K562 (cell line): ENCODE results near the gene NCOA1. TPM values are rescaled to one million over a fixed set of nuclear protein-coding genes. Genes with fewer than 3 reads are reported as not detected.

Source experiments
- ATAC-seq: fragments of 200-7000 bp; cut with Tn5 transposase; 3 replicates; pipeline ENCODE4 v1.9.1; 2020; ENCODE audit warnings: moderate library complexity
- BruUV-seq: library from RNA; stranded (reverse); fragments of 400-500 nt; replicated peaks from 2 replicates; lab custom pipeline; 2021; lab: Mats Ljungman, UMichigan
- CTCF ChIA-PET: fragments of 300-600 bp; formaldehyde crosslinking; extraction: SDS; loops from one replicate; lab custom pipeline; 2021; ENCODE audit warnings: low intra/inter-chr PET ratio; lab: Yijun Ruan, JAX
- POLR2A ChIA-PET: fragments of 300-600, 350-650 bp; sonication (Branson Sonifier 250); formaldehyde crosslinking; extraction: SDS; loops from one replicate; lab custom pipeline; 2021; ENCODE audit warnings: antibody characterized with exemption, inconsistent platforms; lab: Yijun Ruan, JAX
- DNase-seq, 4 experiments: peaks; one replicate each; pipeline versions ENCODE4 v3.0.0 to v3.0.0-alpha.2; 2011 to 2018; ENCODE audit warnings: low spot score in 3 of 4, mixed read lengths in 3 of 4; ENCODE audit errors: extremely low read depth in 1 of 4
- FAIRE-seq: peaks from 2 replicates; lab custom pipeline; 2011; peaks lifted over from hg19 to GRCh38; lab: Jason Lieb, UNC
- H2AFZ ChIP-seq: 2 replicates; pipeline ENCODE4 v1.6.0; 2011; ENCODE audit warnings: low read depth, low read length, control low read depth, inconsistent platforms
- H3K27ac ChIP-seq: fragments of 200-600 bp; 3 replicates; pipeline ENCODE4 v1.8.0; 2011; ENCODE audit warnings: low read depth, mild to moderate bottlenecking, control low read depth, inconsistent platforms, low read length, moderate library complexity, mixed read lengths; ENCODE audit errors: extremely low read depth
- H3K27me3 ChIP-seq, 2 experiments: fragments of 300-600 bp in 1 of 2; 2 replicates in 1 of 2; 3 replicates in 1 of 2; pipeline versions ENCODE4 v1.6.0 to v1.8.0; 2011; ENCODE audit warnings: inconsistent platforms in 2 of 2, low read length in 2 of 2, mild to moderate bottlenecking in 1 of 2, mixed read lengths in 1 of 2, moderate library complexity in 1 of 2; ENCODE audit not compliant: control insufficient read depth in 2 of 2, insufficient read depth in 2 of 2
- H3K36me3 ChIP-seq: fragments of 300-600 bp; 3 replicates; pipeline ENCODE4 v1.8.0; 2011; ENCODE audit warnings: mild to moderate bottlenecking, low read length, inconsistent platforms; ENCODE audit not compliant: control insufficient read depth, insufficient read depth
- H3K4me1 ChIP-seq, 2 experiments: fragments of 200-600 bp in 1 of 2; replicated peaks in 1 of 2; 2 replicates in 1 of 2; 3 replicates in 1 of 2; pipeline versions ENCODE4 v1.5.1 to v1.8.0; 2011; ENCODE audit warnings: inconsistent platforms in 2 of 2, low read length in 2 of 2, mild to moderate bottlenecking in 1 of 2, mixed read lengths in 1 of 2, moderate library complexity in 1 of 2; ENCODE audit not compliant: control insufficient read depth in 2 of 2, insufficient read depth in 2 of 2
- H3K4me2 ChIP-seq: 2 replicates; pipeline ENCODE4 v1.6.1; 2011; ENCODE audit warnings: low read length, control low read depth, inconsistent platforms, mixed read lengths; ENCODE audit not compliant: insufficient read depth
- H3K4me3 ChIP-seq: fragments of 200-600 bp; sonication (generic), shearing (Covaris generic); 2 replicates; pipeline ENCODE4 v1.5.1; 2016; ENCODE audit warnings: control low read depth, inconsistent platforms
- H3K79me2 ChIP-seq: fragments of 200-600 bp; 3 replicates; pipeline ENCODE4 v1.8.0; 2011; ENCODE audit warnings: low read length, inconsistent platforms; ENCODE audit not compliant: control insufficient read depth, insufficient read depth
- H3K9ac ChIP-seq, 2 experiments: 2 replicates each; pipeline versions ENCODE4 v1.6.0 to v1.6.1; 2011; ENCODE audit warnings: low read depth in 2 of 2, low read length in 2 of 2, control low read depth in 1 of 2, inconsistent platforms in 1 of 2, mild to moderate bottlenecking in 1 of 2, mixed read lengths in 1 of 2; ENCODE audit not compliant: insufficient read depth in 1 of 2
- H3K9me1 ChIP-seq: one replicate; pipeline ENCODE4 v1.6.0; 2011; ENCODE audit warnings: inconsistent platforms, mild to moderate bottlenecking, low read length, moderate library complexity; ENCODE audit not compliant: control insufficient read depth, insufficient read depth
- H3K9me3 ChIP-seq: replicated peaks from 2 replicates; pipeline ENCODE4 v1.5.1; 2011; ENCODE audit warnings: low read depth, low read length, inconsistent platforms; ENCODE audit not compliant: control insufficient read depth, insufficient read depth
- H4K20me1 ChIP-seq: replicated peaks from 2 replicates; pipeline ENCODE4 v1.6.1; 2011; ENCODE audit warnings: low read length, inconsistent platforms, mixed read lengths; ENCODE audit not compliant: control insufficient read depth, insufficient read depth
- BCOR ChIP-seq: fragments of 450-650 bp; IDR thresholded peaks from 2 replicates; pipeline ENCODE4 v1.6.1; 2016
- MYC ChIP-seq, 2 experiments: fragments of 250-450 bp in 1 of 2; sonication (Bioruptor Pico) in 1 of 2; IDR thresholded peaks; 2 replicates each; pipeline versions ENCODE4 v1.5.1 to v1.6.1; 2012 to 2021; ENCODE audit warnings: low read depth in 2 of 2, borderline replicate concordance in 1 of 2, improper control_type of control experiment in 1 of 2, low read length in 1 of 2, mild to moderate bottlenecking in 1 of 2, moderate library complexity in 1 of 2
- NR1H2 ChIP-seq: sonication (generic); formaldehyde crosslinking; IDR thresholded peaks from 2 replicates; pipeline ENCODE4 v1.4.0; 2020; ENCODE audit warnings: mild to moderate bottlenecking, missing genetic modification reagents
- PTRF ChIP-seq: fragments of 450-650 bp; IDR thresholded peaks from 2 replicates; pipeline ENCODE4 v1.6.1; 2016; ENCODE audit warnings: mild to moderate bottlenecking, missing genetic modification characterization, missing compliant biosample characterization
- SIRT6 ChIP-seq: IDR thresholded peaks from one replicate; pipeline ENCODE4 v1.6.1; 2012; ENCODE audit warnings: low read depth, mild to moderate bottlenecking, control low read depth, inconsistent platforms, low read length, moderate library complexity
- SRSF7 ChIP-seq: fragments of 200-400 bp; formaldehyde crosslinking; optimal IDR thresholded peaks from 2 replicates; pipeline ENCODE3; 2017; ENCODE audit warnings: mild to moderate bottlenecking, low read depth, low read length
- TRIM28 ChIP-seq: fragments of 450-650 bp; IDR thresholded peaks from 2 replicates; pipeline ENCODE4 v1.6.1; 2017
- ZFP91 ChIP-seq: sonication (generic); formaldehyde crosslinking; IDR thresholded peaks from 2 replicates; pipeline ENCODE4 v1.8.0; 2022; ENCODE audit warnings: mild to moderate bottlenecking, missing genetic modification reagents
- ZNF507 ChIP-seq: conservative IDR thresholded peaks from 2 replicates; pipeline ENCODE4 v1.6.1; 2017; ENCODE audit warnings: missing genetic modification characterization, missing compliant biosample characterization
- ZNF561 ChIP-seq: fragments of 450-650 bp; formaldehyde crosslinking; conservative IDR thresholded peaks from 2 replicates; pipeline ENCODE4 v1.4.0; 2020; ENCODE audit warnings: mild to moderate bottlenecking, moderate library complexity
- WGBS: fragments of 100-300 bp; shearing (Covaris generic); methylation state at CpG from one replicate; pipeline ENCODE4 v1.1.6; 2016; ENCODE audit warnings: low coverage, mixed read lengths; ENCODE audit not compliant: insufficient coverage; ENCODE audit errors: missing lambda C conversion rate; 5-methylcytosine and 5-hydroxymethylcytosine counted together
- in situ Hi-C: fragments of 300-500 bp; cut with MboI; formaldehyde crosslinking; loops from 4 replicates; pipeline ENCODE4 v1.15.0; 2018; ENCODE audit warnings: inconsistent platforms, mixed read lengths
- intact Hi-C: fragments of 100-400 bp; cut with micrococcal nuclease; formaldehyde crosslinking; loops from 2 replicates; pipeline ENCODE4 v1.14.2; 2022
- polyA plus RNA-seq, 8 experiments: library from polyadenylated mRNA; depleted of rRNA in 4 of 8; stranded (reverse) in 5 of 8; unstranded in 3 of 8; fragments of >200 nt; fragmentation: Nextera tagmentation in 2 of 8; fragmentation: Illumina TruSeq in 1 of 8; extraction: Ambion mirVana in 2 of 8; extraction: Trizol in 1 of 8; gene quantifications; 2 replicates each; pipeline versions ENCODE4 v1.2.1 to v1.2.3, GENCODE V29; 2011 to 2014; ENCODE audit warnings: inconsistent platforms in 1 of 8, missing spikeins in 1 of 8
- total RNA-seq, 7 experiments: library from RNA; depleted of rRNA in 6 of 7; stranded (reverse); fragments of >200 nt in 6 of 7; fragmentation: Illumina TruSeq in 2 of 7; extraction: Trizol in 2 of 7; gene quantifications; 2 replicates each; pipeline versions ENCODE4 v1.2.1 to v1.2.3, GENCODE V29; 2011 to 2021; ENCODE audit warnings: low replicate concordance in 1 of 7
- TF ChIP-seq, protein P1 (sequence below), 2 experiments: IDR thresholded peaks in 1 of 2; conservative IDR thresholded peaks in 1 of 2; 2 replicates each; pipeline ENCODE4 v1.6.1; 2016; ENCODE audit warnings: low read depth in 2 of 2, mild to moderate bottlenecking in 1 of 2, missing compliant biosample characterization in 1 of 2, missing genetic modification characterization in 1 of 2, moderate library complexity in 1 of 2
- TF ChIP-seq, protein P2 (sequence below): sonication (generic); formaldehyde crosslinking; IDR thresholded peaks from 2 replicates; pipeline ENCODE4 v1.8.0; 2023; ENCODE audit warnings: mild to moderate bottlenecking, missing genetic modification reagents
- TF ChIP-seq, protein P3 (sequence below): sonication (generic); formaldehyde crosslinking; IDR thresholded peaks from 2 replicates; pipeline ENCODE4 v1.8.0; 2022; ENCODE audit warnings: mild to moderate bottlenecking, missing genetic modification reagents
- TF ChIP-seq, protein P4 (sequence below): conservative IDR thresholded peaks from 2 replicates; pipeline ENCODE4 v1.6.1; 2011; ENCODE audit warnings: low read depth, mild to moderate bottlenecking, low read length; ENCODE audit not compliant: control insufficient read depth

The NCOA1 gene
- total and polyA plus RNA-seq, 9 of the 15 experiments (the other 6 are each of a cell fraction or from before 2014, with no cell fraction given), result 4.9 to 25.7 (median 17.0) TPM

GRCh38 chr2:24768601-24769000 is 277.5 kb downstream of the NCOA1 start:
- TF ChIP-seq TRIM28 (no peak), ZNF507 (tag) (no peak), NR1H2 (CRISPR knock-in tag) (no peak), BCOR (no peak), ZFP91 (CRISPR knock-in tag) (no peak), SRSF7 (no peak), ZNF561 (CRISPR knock-in tag) (no peak), MYC (IDR thresholded peaks at IDR 0.05; ENCODE audit: low read depth, low read length) (no peak), MYC (CRISPR knock-in tag; IDR thresholded peaks at IDR 0.05; ENCODE audit: borderline replicate concordance, low read depth) (no peak), PTRF (tag) (no peak), SIRT6 (no peak)
- TF ChIP-seq, protein P1, sequence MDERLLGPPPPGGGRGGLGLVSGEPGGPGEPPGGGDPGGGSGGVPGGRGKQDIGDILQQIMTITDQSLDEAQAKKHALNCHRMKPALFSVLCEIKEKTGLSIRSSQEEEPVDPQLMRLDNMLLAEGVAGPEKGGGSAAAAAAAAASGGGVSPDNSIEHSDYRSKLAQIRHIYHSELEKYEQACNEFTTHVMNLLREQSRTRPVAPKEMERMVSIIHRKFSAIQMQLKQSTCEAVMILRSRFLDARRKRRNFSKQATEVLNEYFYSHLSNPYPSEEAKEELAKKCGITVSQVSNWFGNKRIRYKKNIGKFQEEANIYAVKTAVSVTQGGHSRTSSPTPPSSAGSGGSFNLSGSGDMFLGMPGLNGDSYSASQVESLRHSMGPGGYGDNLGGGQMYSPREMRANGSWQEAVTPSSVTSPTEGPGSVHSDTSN (CRISPR knock-in tag; IDR thresholded peaks at IDR 0.05; ENCODE audit: low read depth), result no peak
- TF ChIP-seq, protein P1 (tag; conservative IDR thresholded peaks at IDR 0.05; ENCODE audit: low read depth), result no peak
- TF ChIP-seq, protein P2, sequence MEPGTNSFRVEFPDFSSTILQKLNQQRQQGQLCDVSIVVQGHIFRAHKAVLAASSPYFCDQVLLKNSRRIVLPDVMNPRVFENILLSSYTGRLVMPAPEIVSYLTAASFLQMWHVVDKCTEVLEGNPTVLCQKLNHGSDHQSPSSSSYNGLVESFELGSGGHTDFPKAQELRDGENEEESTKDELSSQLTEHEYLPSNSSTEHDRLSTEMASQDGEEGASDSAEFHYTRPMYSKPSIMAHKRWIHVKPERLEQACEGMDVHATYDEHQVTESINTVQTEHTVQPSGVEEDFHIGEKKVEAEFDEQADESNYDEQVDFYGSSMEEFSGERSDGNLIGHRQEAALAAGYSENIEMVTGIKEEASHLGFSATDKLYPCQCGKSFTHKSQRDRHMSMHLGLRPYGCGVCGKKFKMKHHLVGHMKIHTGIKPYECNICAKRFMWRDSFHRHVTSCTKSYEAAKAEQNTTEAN (CRISPR knock-in tag), result no peak
- TF ChIP-seq, protein P3, sequence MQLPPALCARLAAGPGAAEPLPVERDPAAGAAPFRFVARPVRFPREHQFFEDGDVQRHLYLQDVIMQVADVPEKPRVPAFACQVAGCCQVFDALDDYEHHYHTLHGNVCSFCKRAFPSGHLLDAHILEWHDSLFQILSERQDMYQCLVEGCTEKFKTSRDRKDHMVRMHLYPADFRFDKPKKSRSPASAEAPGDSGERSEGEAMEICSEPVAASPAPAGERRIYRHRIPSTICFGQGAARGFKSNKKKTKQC (CRISPR knock-in tag), result no peak
- TF ChIP-seq, protein P4, sequence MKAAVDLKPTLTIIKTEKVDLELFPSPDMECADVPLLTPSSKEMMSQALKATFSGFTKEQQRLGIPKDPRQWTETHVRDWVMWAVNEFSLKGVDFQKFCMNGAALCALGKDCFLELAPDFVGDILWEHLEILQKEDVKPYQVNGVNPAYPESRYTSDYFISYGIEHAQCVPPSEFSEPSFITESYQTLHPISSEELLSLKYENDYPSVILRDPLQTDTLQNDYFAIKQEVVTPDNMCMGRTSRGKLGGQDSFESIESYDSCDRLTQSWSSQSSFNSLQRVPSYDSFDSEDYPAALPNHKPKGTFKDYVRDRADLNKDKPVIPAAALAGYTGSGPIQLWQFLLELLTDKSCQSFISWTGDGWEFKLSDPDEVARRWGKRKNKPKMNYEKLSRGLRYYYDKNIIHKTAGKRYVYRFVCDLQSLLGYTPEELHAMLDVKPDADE, result no peak
- in situ Hi-C loops (no loop called here), intact Hi-C loops (no loop called here)
- Histone ChIP-seq H3K36me3 (peaks cover 21% of the 10 kb centered on the region), H3K9me1 (no peaks in the 10 kb centered on the region), H3K9ac (no peak overlapping the region), H3K9me3 (no peaks in the 10 kb centered on the region), H3K27ac (no peak overlapping the region), H3K79me2 (no peaks in the 10 kb centered on the region), H2AFZ (no peak overlapping the region), H3K4me3 (no peak overlapping the region), H3K27me3 (no peaks in the 10 kb centered on the region), H4K20me1 (no peaks in the 10 kb centered on the region), H3K4me1 (peaks cover 0 to 7% of the 10 kb centered on the region in 2 experiments; a peak in 2 of 5 replicates), H3K4me2 (no peak overlapping the region)
- CTCF ChIA-PET, result no interaction called here
- FAIRE-seq, result no peak
- POLR2A ChIA-PET, result interaction anchor here (1.2 kb wide), 2 partner anchors 11 to 24 kb away, joined by 3 to 4 read pairs; partner anchors contain the start of genes CENPO and PTRHD1
- DNase-seq, result no peak
- BruUV-seq, result no TSS peak
- no peak for ATAC-seq
- WGBS, result 75% methylated on average over 7 of the region's 7 CpGs
